Endothelial cell of umbilical vein (primary cell): ENCODE data around the gene KRTAP9-9.

ENCODE experiments used
- CTCF ChIP-seq, 2 donors: IDR thresholded peaks; 1 replicate in 1 of 2; 2 replicates in 1 of 2; pipeline ENCODE4 v1.5.1; 2011; ENCODE audit warnings: low read length in 2 of 2, mild to moderate bottlenecking in 2 of 2, moderate library complexity in 2 of 2, control low read depth in 1 of 2, inconsistent platforms in 1 of 2, low read depth in 1 of 2; ENCODE audit not compliant: insufficient read depth in 1 of 2; ENCODE audit errors: extremely low read depth in 1 of 2
- FOS ChIP-seq: IDR thresholded peaks from 2 replicates; pipeline ENCODE4 v1.6.1; 2011; ENCODE audit warnings: mild to moderate bottlenecking, low read length, moderate library complexity, borderline replicate concordance; ENCODE audit not compliant: insufficient read depth
- JUN ChIP-seq: IDR thresholded peaks from 2 replicates; pipeline ENCODE4 v1.6.1; 2011; ENCODE audit warnings: borderline replicate concordance, low read depth; ENCODE audit not compliant: insufficient read length, insufficient read depth
- MAX ChIP-seq: IDR thresholded peaks from 2 replicates; pipeline ENCODE4 v1.6.1; 2011; ENCODE audit not compliant: insufficient read depth, insufficient read length
- MYC ChIP-seq: IDR thresholded peaks from one replicate; pipeline ENCODE4 v1.6.1; 2011; ENCODE audit warnings: mild to moderate bottlenecking, low read depth, low read length
- POLR2A ChIP-seq: IDR thresholded peaks from 2 replicates; pipeline ENCODE4 v1.6.1; 2012; ENCODE audit warnings: low read depth, mild to moderate bottlenecking, control low read depth, low read length
- POLR2AphosphoS5 ChIP-seq: IDR thresholded peaks from 2 replicates; pipeline ENCODE4 v1.6.1; 2012; ENCODE audit warnings: low read depth, mild to moderate bottlenecking, control low read depth, low read length, moderate library complexity; ENCODE audit not compliant: insufficient read depth

- TF ChIP-seq CTCF (IDR thresholded peaks at IDR 0.05; ENCODE audit: extremely low read depth in 1 of 2, insufficient read depth in 1 of 2, low read depth in 1 of 2, low read length in 2 of 2) (no peak), POLR2A (no peak), POLR2AphosphoS5 (no peak), MAX (no peak), JUN (no peak), FOS (no peak), MYC (no peak)
Observed at GRCh38 chr17:41254861-41255260, 323 bp upstream of the KRTAP9-9 start.
